Retinal pigment epithelial cell (primary cell): ENCODE results near the gene ABTB1.

Experiments used
- DNase-seq: peaks from one replicate; pipeline ENCODE4 v3.0.0-alpha.2; 2010; ENCODE audit warnings: low read depth
- H3K4me3 ChIP-seq: 2 replicates; pipeline ENCODE4 v1.5.1; 2011; ENCODE audit warnings: mild to moderate bottlenecking, low read length, control low read depth, moderate library complexity
- TF ChIP-seq, protein P1 (sequence below): conservative IDR thresholded peaks from 2 replicates; pipeline ENCODE4 v1.5.1; 2011; ENCODE audit warnings: low read depth, low read length, control low read depth, inconsistent platforms

Gene ABTB1

DNA sequence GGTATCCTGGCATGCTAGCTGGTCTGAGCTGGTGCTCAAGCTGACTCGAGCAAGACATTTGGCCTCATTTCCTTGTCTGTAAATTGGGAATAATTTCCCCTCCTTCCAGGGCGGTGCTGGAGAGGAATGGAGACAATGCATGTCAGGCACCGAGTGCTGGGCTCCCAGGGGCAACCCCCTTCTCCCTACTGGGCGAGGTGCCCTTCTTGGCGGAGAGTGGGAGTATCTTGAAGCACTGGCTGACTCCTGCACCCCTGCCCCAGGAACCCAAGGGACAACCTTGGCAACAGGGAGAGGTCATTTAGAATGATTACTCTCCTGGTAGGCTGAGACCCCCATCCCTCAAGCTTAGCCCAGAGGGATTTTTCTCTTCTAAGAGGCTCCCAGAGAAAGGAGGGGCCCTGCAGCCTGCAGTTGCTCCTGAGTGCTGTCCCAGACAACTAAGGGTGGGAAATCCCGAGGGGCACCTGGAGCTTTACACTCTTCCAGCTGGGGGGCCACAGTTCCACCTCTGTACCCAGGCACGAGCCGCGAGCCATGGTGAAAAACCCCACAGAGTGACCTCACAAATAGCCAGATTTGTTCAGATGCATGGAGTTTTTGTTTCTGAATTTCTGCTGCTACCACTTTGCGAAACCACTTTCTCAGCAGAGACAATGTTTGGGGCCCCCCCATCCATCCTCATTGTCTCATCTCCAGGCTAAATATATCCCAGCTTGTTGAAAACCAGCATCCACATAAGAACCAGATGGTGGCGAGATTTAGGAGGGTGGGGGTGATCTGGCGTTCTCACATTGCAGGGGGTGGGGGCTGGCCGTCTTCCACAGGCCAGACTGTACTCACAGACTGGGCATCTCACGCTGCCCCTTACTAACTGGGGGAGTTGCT lies 44.8 kb downstream of the ABTB1 start:
- TF ChIP-seq, protein P1, sequence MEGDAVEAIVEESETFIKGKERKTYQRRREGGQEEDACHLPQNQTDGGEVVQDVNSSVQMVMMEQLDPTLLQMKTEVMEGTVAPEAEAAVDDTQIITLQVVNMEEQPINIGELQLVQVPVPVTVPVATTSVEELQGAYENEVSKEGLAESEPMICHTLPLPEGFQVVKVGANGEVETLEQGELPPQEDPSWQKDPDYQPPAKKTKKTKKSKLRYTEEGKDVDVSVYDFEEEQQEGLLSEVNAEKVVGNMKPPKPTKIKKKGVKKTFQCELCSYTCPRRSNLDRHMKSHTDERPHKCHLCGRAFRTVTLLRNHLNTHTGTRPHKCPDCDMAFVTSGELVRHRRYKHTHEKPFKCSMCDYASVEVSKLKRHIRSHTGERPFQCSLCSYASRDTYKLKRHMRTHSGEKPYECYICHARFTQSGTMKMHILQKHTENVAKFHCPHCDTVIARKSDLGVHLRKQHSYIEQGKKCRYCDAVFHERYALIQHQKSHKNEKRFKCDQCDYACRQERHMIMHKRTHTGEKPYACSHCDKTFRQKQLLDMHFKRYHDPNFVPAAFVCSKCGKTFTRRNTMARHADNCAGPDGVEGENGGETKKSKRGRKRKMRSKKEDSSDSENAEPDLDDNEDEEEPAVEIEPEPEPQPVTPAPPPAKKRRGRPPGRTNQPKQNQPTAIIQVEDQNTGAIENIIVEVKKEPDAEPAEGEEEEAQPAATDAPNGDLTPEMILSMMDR, result no peak
- no peak overlapping the region for H3K4me3 ChIP-seq
- DNase-seq, result no peak

DNA sequence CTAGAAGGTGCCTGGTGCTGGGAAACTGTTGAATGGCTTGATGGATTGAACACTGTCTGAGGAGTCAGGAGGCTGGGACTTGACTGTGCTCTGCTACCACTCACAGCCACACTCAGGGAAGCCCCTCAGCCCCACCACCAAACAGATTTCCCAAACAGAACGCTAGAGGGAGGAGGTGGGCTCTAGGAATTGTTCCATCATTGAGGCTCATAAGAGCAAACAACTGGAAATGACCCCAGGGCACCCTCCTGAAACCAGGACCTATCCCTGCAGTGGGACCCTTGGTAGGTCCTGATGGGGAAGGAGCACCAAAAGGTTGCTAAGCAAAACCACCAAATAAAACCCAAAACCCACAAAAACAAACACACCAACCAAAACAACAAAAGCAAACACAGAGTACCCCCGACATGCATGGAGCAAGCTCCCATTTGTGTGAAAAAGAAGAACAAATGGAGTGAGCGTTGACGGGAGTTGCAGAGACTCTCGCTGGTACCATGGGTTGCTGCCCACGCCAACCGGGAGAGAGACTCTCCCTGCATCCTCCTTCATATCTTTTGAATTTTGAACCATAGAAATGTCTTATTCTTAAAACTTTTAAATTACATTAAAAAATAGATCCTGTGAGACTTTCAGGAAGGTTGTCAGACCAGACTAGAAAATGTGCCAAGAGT lies 45.6 kb downstream of the ABTB1 start:
- TF ChIP-seq, protein P1, result no peak
- H3K4me3 ChIP-seq, result no peak overlapping the region
- no peak for DNase-seq

DNA sequence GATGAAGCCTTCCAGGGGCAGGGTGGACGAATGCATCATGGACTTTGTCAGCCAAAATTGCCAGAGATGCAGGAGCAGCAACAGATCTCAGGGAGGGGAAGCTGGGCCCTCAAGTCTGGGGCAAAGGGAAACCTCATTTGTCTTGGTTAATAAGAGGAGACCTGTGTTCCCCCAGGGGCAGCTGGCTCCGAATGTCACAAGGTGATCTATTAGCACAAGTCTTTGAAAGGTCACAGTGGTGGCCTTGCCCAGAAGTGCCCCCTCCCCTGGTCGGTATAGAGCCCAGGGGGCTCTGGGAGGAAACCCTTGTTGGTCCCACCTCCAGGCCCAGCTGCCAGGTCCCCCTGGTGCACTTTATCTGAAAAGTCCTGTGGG lies 46.2 kb downstream of the ABTB1 start:
- DNase-seq, result no peak
- TF ChIP-seq, protein P1, result no peak
- no peak overlapping the region for H3K4me3 ChIP-seq

DNA sequence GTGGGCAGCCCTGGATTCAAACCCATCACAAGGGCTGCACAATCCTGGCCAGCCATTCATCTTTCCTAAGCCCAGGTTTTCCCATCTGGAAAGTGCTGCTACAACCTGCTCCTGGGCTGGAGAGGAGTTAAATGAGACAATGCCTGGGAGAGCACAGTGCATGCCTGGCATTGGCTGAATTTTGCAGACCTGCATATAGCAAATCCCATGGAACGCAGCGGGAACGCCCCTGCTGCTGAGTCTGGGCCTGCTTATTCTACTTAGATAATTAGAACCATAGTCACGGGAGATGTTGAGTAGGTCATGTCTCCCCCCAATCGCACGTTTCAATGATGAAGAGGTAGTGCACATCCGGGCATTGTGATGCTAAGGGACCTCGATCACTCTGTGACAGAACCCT lies 46.6 kb downstream of the ABTB1 start:
- TF ChIP-seq, protein P1, result no peak
- no peak for DNase-seq
- H3K4me3 ChIP-seq, result no peak overlapping the region

DNA sequence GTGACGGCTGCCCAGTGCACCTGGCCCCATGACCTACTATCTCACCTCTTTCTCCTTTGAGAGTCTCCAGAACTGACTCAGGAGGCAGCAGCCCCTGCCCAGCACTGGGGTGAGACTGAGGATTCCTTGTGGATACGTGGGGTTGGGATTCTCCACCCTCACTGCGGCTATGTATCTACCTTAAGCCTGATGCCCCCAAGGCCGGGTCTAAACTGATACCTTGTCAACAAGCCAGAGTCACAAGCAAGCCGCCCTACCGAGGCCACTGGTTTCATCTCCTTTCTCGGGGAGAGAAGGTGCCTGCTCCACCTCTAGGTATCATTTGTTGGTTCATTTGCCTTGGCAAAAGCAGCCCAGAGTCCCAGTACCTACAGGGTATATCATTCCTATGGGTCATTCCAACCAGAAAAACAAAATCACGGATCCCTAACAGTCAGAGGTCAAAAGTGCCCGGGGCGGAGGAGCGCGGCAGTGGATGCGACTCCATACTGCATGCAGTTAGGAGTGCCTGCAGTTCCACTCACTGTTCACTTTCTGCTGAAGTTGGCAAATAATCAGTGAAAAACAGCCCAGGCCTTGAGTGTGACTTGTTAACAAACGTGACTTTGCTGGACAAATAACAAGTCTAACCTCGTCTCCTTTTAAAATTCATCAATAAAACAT lies 47.5 kb downstream of the ABTB1 start:
- TF ChIP-seq, protein P1, result no peak
- no peak overlapping the region for H3K4me3 ChIP-seq
- DNase-seq, result no peak

DNA sequence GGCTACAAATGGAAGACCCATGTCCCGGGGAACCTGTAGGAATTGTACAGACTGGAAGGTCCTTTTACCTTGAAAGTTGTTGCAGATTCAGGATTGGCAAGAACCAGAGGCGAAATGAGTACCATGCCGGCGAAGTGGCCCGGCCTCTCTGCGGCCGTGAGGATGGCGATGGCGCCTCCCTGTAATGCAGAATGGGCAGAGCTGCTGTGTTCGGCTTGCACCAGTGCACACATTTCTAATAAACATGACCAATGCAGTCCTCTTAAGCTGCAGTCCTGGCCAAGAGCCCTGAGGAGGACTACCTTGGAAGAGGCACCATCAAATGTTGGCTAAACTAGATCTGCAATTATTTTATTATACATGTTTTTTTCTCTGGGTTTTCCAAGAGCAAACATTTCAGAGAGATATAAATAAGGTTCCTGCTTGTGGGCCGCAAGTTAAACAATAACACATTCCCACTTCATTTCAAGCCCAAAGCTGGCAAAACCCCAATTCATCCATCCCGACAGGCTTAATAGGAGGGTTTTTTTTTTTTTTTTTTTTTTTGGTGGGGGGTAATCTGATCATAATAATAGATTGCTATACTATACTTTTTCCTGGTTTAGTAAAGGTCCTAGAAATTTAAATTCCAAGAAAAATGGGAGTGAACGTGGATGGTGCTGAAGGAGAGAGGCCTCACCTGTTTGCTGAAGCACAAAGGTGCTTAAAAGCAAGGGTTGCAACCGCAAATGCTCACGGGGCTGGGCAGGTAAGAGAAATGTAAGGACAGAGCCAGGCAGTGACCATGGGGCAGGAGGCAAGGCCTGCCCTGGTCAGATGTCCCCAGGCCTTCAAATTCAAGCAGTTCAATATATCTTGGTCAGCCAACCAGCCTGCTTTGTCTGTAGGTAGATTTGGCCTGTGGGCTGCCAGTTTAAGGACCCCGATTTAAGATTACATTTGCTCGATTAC lies 48.5 kb downstream of the ABTB1 start:
- TF ChIP-seq, protein P1, result no peak
- DNase-seq, result no peak
- H3K4me3 ChIP-seq, result no peak overlapping the region
